GM10248 (cell line): Measurements from ENCODE around the gene MAST3.
A peak's percentile ranks its signal among the peaks of the same experiment; 100 is the strongest.

Experiments
- CTCF ChIA-PET: fragments of 300-600 bp; sonication (Branson Sonifier 250); formaldehyde crosslinking; extraction: SDS; loops from one replicate; lab custom pipeline; 2021; ENCODE audit warnings: antibody characterized with exemption; lab: Yijun Ruan, JAX
- POLR2A ChIA-PET: fragments of 350-650 bp; sonication (Branson Sonifier 250); formaldehyde crosslinking; extraction: SDS; loops from one replicate; lab custom pipeline; 2020; ENCODE audit warnings: antibody characterized with exemption; lab: Yijun Ruan, JAX
- DNase-seq: peaks from one replicate; pipeline ENCODE4 v3.0.0; 2012; ENCODE audit errors: extremely low spot score
- TF ChIP-seq, protein P1 (sequence below): IDR thresholded peaks from 2 replicates; pipeline ENCODE4 v1.5.1; 2012; ENCODE audit warnings: mild to moderate bottlenecking, low read depth; ENCODE audit errors: extremely low read depth, missing control alignments, control extremely low read depth

Gene MAST3

DNA sequence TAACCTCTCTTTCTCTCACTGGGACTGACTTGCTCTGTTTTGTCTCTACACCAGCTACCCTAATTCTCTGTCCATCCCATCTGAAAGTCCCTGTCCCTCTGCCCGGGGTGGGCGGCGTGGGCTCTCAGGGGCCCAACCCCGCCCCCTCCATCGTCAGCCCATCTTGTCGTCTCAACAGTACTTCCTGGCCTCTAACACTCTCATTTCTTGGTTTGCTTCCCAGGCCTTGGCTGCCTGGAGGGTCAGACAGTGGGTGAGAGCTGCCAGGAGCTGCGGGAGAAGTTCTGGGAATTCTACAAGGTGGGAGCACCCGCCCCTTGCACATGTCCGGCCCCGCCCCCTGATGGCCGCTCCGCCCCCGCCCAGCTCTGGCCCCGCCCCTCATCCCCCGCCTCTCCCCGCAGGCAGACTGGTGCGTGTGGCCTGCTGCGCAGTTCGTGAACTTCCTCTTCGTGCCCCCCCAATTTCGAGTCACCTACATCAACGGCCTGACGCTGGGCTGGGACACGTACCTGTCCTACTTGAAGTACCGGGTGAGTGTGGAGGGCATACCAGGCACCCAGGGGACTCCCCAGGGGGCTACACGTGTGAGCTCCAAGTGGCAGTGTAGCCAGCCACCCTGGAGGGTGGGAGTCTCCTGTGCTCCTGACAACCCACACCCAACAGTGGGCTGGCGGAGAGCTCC lies 97.1 kb downstream of the MAST3 start:
- CTCF ChIA-PET, result interaction anchor here (1.1 to 3.0 kb wide), 8 partner anchors 10 to 134 kb away, joined by 3 to 12 read pairs (median 4); partner anchors contain the start of gene RAB3A
- TF ChIP-seq, protein P1, sequence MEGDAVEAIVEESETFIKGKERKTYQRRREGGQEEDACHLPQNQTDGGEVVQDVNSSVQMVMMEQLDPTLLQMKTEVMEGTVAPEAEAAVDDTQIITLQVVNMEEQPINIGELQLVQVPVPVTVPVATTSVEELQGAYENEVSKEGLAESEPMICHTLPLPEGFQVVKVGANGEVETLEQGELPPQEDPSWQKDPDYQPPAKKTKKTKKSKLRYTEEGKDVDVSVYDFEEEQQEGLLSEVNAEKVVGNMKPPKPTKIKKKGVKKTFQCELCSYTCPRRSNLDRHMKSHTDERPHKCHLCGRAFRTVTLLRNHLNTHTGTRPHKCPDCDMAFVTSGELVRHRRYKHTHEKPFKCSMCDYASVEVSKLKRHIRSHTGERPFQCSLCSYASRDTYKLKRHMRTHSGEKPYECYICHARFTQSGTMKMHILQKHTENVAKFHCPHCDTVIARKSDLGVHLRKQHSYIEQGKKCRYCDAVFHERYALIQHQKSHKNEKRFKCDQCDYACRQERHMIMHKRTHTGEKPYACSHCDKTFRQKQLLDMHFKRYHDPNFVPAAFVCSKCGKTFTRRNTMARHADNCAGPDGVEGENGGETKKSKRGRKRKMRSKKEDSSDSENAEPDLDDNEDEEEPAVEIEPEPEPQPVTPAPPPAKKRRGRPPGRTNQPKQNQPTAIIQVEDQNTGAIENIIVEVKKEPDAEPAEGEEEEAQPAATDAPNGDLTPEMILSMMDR, result no peak
- POLR2A ChIA-PET, result interaction anchor here (0.9 kb wide), 1 partner anchor 87 kb away, joined by 3 read pairs; the partner anchor contains the start of gene JUND
- DNase-seq, result peak; percentile 58

DNA sequence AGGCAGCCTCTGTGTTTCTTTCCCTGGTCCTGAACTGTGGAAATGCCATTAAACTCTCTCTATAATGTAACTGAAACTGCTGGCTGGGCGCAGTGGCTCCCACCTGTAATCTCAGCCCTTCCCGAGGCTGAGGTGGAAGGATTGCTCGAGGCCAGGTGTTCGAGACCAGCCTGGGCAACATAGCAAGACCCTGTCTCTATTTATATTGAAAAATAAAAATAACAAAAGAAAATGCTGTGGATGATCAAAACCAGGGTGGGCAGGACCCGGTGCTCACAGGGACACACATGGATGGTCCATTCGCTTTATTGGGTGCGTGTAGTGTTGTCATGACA lies 98.9 kb downstream of the MAST3 start:
- no peak for DNase-seq
- POLR2A ChIA-PET, result no interaction called here
- TF ChIP-seq, protein P1, result no peak
- CTCF ChIA-PET, result interaction anchor here (1.0 to 3.0 kb wide), 4 partner anchors 12 to 132 kb away, joined by 3 to 12 read pairs (median 8); no protein-coding TSS in a partner anchor

DNA sequence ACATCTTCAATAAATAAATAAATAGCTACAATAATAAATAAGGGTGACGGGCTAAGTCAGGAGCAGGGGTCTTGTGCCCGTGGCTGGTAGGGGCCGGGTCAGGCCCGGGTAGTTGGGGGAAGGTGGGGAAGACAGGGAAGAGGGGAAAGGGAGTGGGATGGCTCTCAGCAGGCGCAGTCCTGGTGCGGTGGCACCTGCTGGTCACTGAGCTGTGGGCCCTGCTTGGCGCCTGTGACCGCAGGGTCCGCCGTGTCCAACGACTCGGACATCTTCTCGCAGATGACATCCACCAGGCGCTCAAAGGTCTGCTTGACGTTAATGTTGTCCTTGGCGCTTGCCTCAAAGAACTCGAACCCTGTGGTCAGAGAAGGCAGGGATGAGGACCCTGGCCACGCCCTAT lies 99.7 kb downstream of the MAST3 start:
- POLR2A ChIA-PET, result no interaction called here

DNA sequence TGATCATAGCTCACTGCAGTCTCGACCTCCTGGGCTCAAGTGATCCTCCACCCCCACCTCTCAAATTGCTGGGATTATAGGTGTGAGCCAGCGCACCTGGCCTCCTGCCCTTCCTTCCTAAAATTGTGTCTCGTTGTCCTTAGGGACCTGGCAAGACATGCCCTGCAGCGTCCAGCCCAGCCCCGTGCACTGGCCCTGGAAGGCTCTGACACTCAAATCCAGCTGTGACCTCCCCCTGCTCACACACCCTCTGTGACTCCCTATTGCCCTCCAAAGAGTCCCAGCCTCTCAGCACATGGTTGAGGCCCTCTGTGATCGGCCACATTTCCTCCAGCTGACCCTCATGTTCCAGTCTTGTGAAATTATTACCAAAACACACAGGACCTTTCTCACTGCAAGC lies 100.4 kb downstream of the MAST3 start:
- CTCF ChIA-PET, result interaction anchor here (1.1 kb wide), 1 partner anchor 54 kb away, joined by 6 read pairs; no protein-coding TSS in a partner anchor
- DNase-seq, result no peak
- TF ChIP-seq, protein P1, result no peak
- POLR2A ChIA-PET, result no interaction called here

More for the DNA sequence above, 99.7 kb downstream of the MAST3 start:
- no peak for DNase-seq
- CTCF ChIA-PET, result interaction anchor here (1.1 to 2.9 kb wide), 2 partner anchors 55 to 131 kb away, joined by 6 to 7 read pairs; no protein-coding TSS in a partner anchor
- TF ChIP-seq, protein P1, result no peak

DNA sequence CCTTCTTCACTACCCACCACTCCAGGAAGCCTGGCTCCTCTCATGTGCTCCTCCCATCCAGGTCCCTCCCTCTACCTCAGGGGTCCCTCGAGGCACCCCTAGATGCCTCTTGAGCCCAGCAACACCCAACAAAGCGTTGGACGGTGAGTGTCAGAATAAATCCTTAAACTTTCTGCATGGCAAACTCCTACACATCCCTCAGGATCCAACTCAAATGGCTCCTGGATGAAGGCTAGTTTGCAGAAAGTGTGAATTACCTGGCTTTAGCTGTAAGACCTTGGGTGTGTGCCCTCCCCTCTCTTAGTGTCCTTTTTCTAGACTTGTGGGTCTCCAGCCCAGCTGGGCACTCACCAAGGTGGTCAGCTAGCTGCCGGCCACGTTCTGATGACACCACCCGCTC lies 100.8 kb downstream of the MAST3 start:
- ChIA-PET CTCF (interaction anchor here (3.2 kb wide), 1 partner anchor 54 kb away, joined by 13 read pairs; no protein-coding TSS in a partner anchor), POLR2A (no interaction called here)
- no peak for DNase-seq
- TF ChIP-seq, protein P1, result no peak
